H7 (cell line): ENCODE results near the gene GALNT10. TPM values are rescaled to one million over a fixed set of nuclear protein-coding genes. Genes with fewer than 3 reads are reported as not detected.

Source experiments
- DNase-seq: peaks from one replicate; pipeline ENCODE4 v3.0.0; 2012
- H3K27me3 ChIP-seq: 2 replicates; pipeline ENCODE4 v1.6.0; 2011; ENCODE audit warnings: mild to moderate bottlenecking, low read length; ENCODE audit not compliant: control insufficient read depth, insufficient read depth
- H3K36me3 ChIP-seq: replicated peaks from 2 replicates; pipeline ENCODE4 v1.5.1; 2011; ENCODE audit warnings: low read length; ENCODE audit not compliant: control insufficient read depth, insufficient read depth
- H3K4me3 ChIP-seq: 2 replicates; pipeline ENCODE4 v1.5.1; 2011; ENCODE audit warnings: low read depth, mild to moderate bottlenecking, control low read depth, low read length, moderate library complexity; ENCODE audit not compliant: insufficient read depth
- total RNA-seq: library from RNA; depleted of rRNA; stranded (reverse); fragments of >200 nt; shearing (Covaris generic); gene quantifications from 2 replicates; pipeline ENCODE4 v1.2.3, GENCODE V29; 2014

GALNT10 gene
- total RNA-seq, 1 experiment from 2014 or later: 13.8 TPM

- no peak for DNase-seq
- Histone ChIP-seq H3K27me3 (no peaks in the 10 kb centered on the region), H3K4me3 (no peak overlapping the region), H3K36me3 (no peaks in the 10 kb centered on the region)
These were observed 139.0 kb downstream of the GALNT10 start for GRCh38 chr5:154329519-154330040.

GRCh38 chr5:154330097-154330667 lies 139.6 kb downstream of the GALNT10 start:
- DNase-seq: no peak
- no peaks in the 10 kb centered on the region for H3K36me3 ChIP-seq
- no peaks in the 10 kb centered on the region for H3K27me3 ChIP-seq
- H3K4me3 ChIP-seq: no peak overlapping the region

GRCh38 chr5:154331232-154331631 lies 140.7 kb downstream of the GALNT10 start:
- Histone ChIP-seq H3K4me3 (no peak overlapping the region), H3K27me3 (no peaks in the 10 kb centered on the region), H3K36me3 (no peaks in the 10 kb centered on the region)
- DNase-seq: no peak

GRCh38 chr5:154331924-154332323 lies 141.4 kb downstream of the GALNT10 start:
- no peak for DNase-seq
- Histone ChIP-seq H3K27me3 (no peaks in the 10 kb centered on the region), H3K36me3 (no peaks in the 10 kb centered on the region), H3K4me3 (no peak overlapping the region)

- no peak for DNase-seq
- no peaks in the 10 kb centered on the region for H3K36me3 ChIP-seq
- no peak overlapping the region for H3K4me3 ChIP-seq
- H3K27me3 ChIP-seq: no peaks in the 10 kb centered on the region
These were observed 141.9 kb downstream of the GALNT10 start for GRCh38 chr5:154332451-154332850.

GRCh38 chr5:154333016-154333415 lies 142.5 kb downstream of the GALNT10 start:
- no peak for DNase-seq
- H3K4me3 ChIP-seq: no peak overlapping the region
- no peaks in the 10 kb centered on the region for H3K27me3 ChIP-seq
- no peaks in the 10 kb centered on the region for H3K36me3 ChIP-seq

- Histone ChIP-seq H3K27me3 (no peaks in the 10 kb centered on the region), H3K4me3 (no peak overlapping the region), H3K36me3 (no peaks in the 10 kb centered on the region)
- no peak for DNase-seq
These were observed 144.0 kb downstream of the GALNT10 start for GRCh38 chr5:154334406-154335064.

- no peak for DNase-seq
- H3K36me3 ChIP-seq: no peaks in the 10 kb centered on the region
- H3K4me3 ChIP-seq: no peak overlapping the region
- no peaks in the 10 kb centered on the region for H3K27me3 ChIP-seq
These were observed 144.5 kb downstream of the GALNT10 start for GRCh38 chr5:154335065-154335448.

GRCh38 chr5:154341620-154342019 lies 151.1 kb downstream of the GALNT10 start:
- no peak for DNase-seq

GRCh38 chr5:154342211-154342610 lies 151.7 kb downstream of the GALNT10 start:
- Histone ChIP-seq H3K4me3 (no peak overlapping the region), H3K27me3 (no peaks in the 10 kb centered on the region), H3K36me3 (no peaks in the 10 kb centered on the region)
- DNase-seq: no peak

More at GRCh38 chr5:154341620-154342019, 151.1 kb downstream of the GALNT10 start:
- Histone ChIP-seq H3K36me3 (no peaks in the 10 kb centered on the region), H3K4me3 (no peak overlapping the region), H3K27me3 (no peaks in the 10 kb centered on the region)

- DNase-seq: no peak
- no peaks in the 10 kb centered on the region for H3K36me3 ChIP-seq
- H3K4me3 ChIP-seq: no peak overlapping the region
- no peaks in the 10 kb centered on the region for H3K27me3 ChIP-seq
These were observed 152.4 kb downstream of the GALNT10 start for GRCh38 chr5:154342963-154343362.

GRCh38 chr5:154344461-154344860 lies 153.9 kb downstream of the GALNT10 start:
- Histone ChIP-seq H3K36me3 (no peaks in the 10 kb centered on the region), H3K4me3 (no peak overlapping the region), H3K27me3 (no peaks in the 10 kb centered on the region)
- no peak for DNase-seq

- H3K36me3 ChIP-seq: no peaks in the 10 kb centered on the region
- no peaks in the 10 kb centered on the region for H3K27me3 ChIP-seq
- H3K4me3 ChIP-seq: no peak overlapping the region
- no peak for DNase-seq
These were observed 154.9 kb downstream of the GALNT10 start for GRCh38 chr5:154345255-154345952.

GRCh38 chr5:154346427-154346826 lies 155.9 kb downstream of the GALNT10 start:
- DNase-seq: no peak
- H3K36me3 ChIP-seq: no peaks in the 10 kb centered on the region
- H3K27me3 ChIP-seq: no peaks in the 10 kb centered on the region
- no peak overlapping the region for H3K4me3 ChIP-seq
